ENCODE data around the gene RD3L.
"Not testable (repeated sequence)": the region's sequence is repeated elsewhere in the genome, so short reads cannot be mapped to it uniquely, and the experiment has no call there.

RD3L gene

GRCh38 chr14:103941973-103942736 is at the start of gene RD3L:
TSS of gene RD3L (minus strand) at chr14:103942529. CDS start at chr14:103941695, 834 bp downstream.
- H3K27ac Mint-ChIP-seq = no peak within 1 kb of the TSS
- no peaks in the 10 kb centered on the region for H3K4me1 Mint-ChIP-seq (ENCODE audit: low read depth)
- H3K27me3 Mint-ChIP-seq (ENCODE audit: low read depth) = peaks cover 34% of the 10 kb centered on the region
- no peaks in the 10 kb centered on the region for H3K36me3 Mint-ChIP-seq (ENCODE audit: low read depth)
- peaks cover 4% of the 10 kb centered on the region for H3K9me3 Mint-ChIP-seq
- no peak within 1 kb of the TSS for H3K4me3 Mint-ChIP-seq

- peaks cover 31% of the 10 kb centered on the region for H3K27me3 Mint-ChIP-seq (ENCODE audit: low read depth)
- no peaks in the 10 kb centered on the region for H3K9me3 Mint-ChIP-seq
- no peak overlapping the region for H3K4me3 Mint-ChIP-seq
- no peaks in the 10 kb centered on the region for H3K4me1 Mint-ChIP-seq (ENCODE audit: low read depth)
- no peaks in the 10 kb centered on the region for H3K36me3 Mint-ChIP-seq (ENCODE audit: low read depth)
- H3K27ac Mint-ChIP-seq = no peak overlapping the region
These were observed 47.6 kb upstream of the RD3L start for GRCh38 chr14:103989964-103990363.

GRCh38 chr14:103989034-103989433 is 46.7 kb upstream of the RD3L start:
- Mint-ChIP-seq H3K4me3 (no peak overlapping the region), H3K4me1 (ENCODE audit: low read depth) (no peaks in the 10 kb centered on the region), H3K27me3 (ENCODE audit: low read depth) (peaks cover 29% of the 10 kb centered on the region), H3K9me3 (no peaks in the 10 kb centered on the region), H3K36me3 (ENCODE audit: low read depth) (no peaks in the 10 kb centered on the region), H3K27ac (no peak overlapping the region)

GRCh38 chr14:103984196-103984595 is 41.9 kb upstream of the RD3L start:
- no peaks in the 10 kb centered on the region for H3K9me3 Mint-ChIP-seq
- no peaks in the 10 kb centered on the region for H3K36me3 Mint-ChIP-seq (ENCODE audit: low read depth)
- H3K4me1 Mint-ChIP-seq (ENCODE audit: low read depth) = no peaks in the 10 kb centered on the region
- H3K27me3 Mint-ChIP-seq (ENCODE audit: low read depth) = peaks cover 21% of the 10 kb centered on the region
- no peak overlapping the region for H3K4me3 Mint-ChIP-seq
- H3K27ac Mint-ChIP-seq = no peak overlapping the region

- H3K36me3 Mint-ChIP-seq (ENCODE audit: low read depth); H3K4me3 Mint-ChIP-seq; H3K9me3 Mint-ChIP-seq; H3K27ac Mint-ChIP-seq; H3K4me1 Mint-ChIP-seq (ENCODE audit: low read depth): not testable (repeated sequence)
- H3K27me3 Mint-ChIP-seq (ENCODE audit: low read depth) = peaks cover 28% of the 10 kb centered on the region
These were observed 38.4 kb upstream of the RD3L start for GRCh38 chr14:103980623-103981238.

GRCh38 chr14:103974575-103974974 is 32.2 kb upstream of the RD3L start:
- no peak overlapping the region for H3K4me3 Mint-ChIP-seq
- H3K36me3 Mint-ChIP-seq (ENCODE audit: low read depth) = no peaks in the 10 kb centered on the region
- no peaks in the 10 kb centered on the region for H3K9me3 Mint-ChIP-seq
- H3K27me3 Mint-ChIP-seq (ENCODE audit: low read depth) = peaks cover 14% of the 10 kb centered on the region
- H3K27ac Mint-ChIP-seq = no peak overlapping the region
- no peaks in the 10 kb centered on the region for H3K4me1 Mint-ChIP-seq (ENCODE audit: low read depth)

GRCh38 chr14:103973354-103973753 is 31.0 kb upstream of the RD3L start:
- H3K4me1 Mint-ChIP-seq (ENCODE audit: low read depth) = no peaks in the 10 kb centered on the region
- H3K9me3 Mint-ChIP-seq = no peaks in the 10 kb centered on the region
- H3K27ac Mint-ChIP-seq = no peak overlapping the region
- H3K27me3 Mint-ChIP-seq (ENCODE audit: low read depth) = peaks cover 8% of the 10 kb centered on the region
- H3K4me3 Mint-ChIP-seq = no peak overlapping the region
- H3K36me3 Mint-ChIP-seq (ENCODE audit: low read depth) = no peaks in the 10 kb centered on the region

- Mint-ChIP-seq H3K4me3 (no peak overlapping the region), H3K27me3 (ENCODE audit: low read depth) (no peaks in the 10 kb centered on the region), H3K27ac (no peak overlapping the region), H3K9me3 (no peaks in the 10 kb centered on the region), H3K4me1 (ENCODE audit: low read depth) (no peaks in the 10 kb centered on the region), H3K36me3 (ENCODE audit: low read depth) (no peaks in the 10 kb centered on the region)
These were observed 27.6 kb upstream of the RD3L start for GRCh38 chr14:103969961-103970360.

GRCh38 chr14:103966631-103967030 is 24.3 kb upstream of the RD3L start:
- Mint-ChIP-seq H3K36me3 (ENCODE audit: low read depth) (no peaks in the 10 kb centered on the region), H3K4me3 (no peak overlapping the region), H3K27me3 (ENCODE audit: low read depth) (no peaks in the 10 kb centered on the region), H3K4me1 (ENCODE audit: low read depth) (no peaks in the 10 kb centered on the region), H3K27ac (no peak overlapping the region), H3K9me3 (no peaks in the 10 kb centered on the region)

GRCh38 chr14:103961928-103962578 is 19.7 kb upstream of the RD3L start:
- Mint-ChIP-seq H3K27ac (no peak overlapping the region), H3K36me3 (ENCODE audit: low read depth) (no peaks in the 10 kb centered on the region), H3K9me3 (no peaks in the 10 kb centered on the region), H3K4me3 (no peak overlapping the region), H3K4me1 (ENCODE audit: low read depth) (no peaks in the 10 kb centered on the region), H3K27me3 (ENCODE audit: low read depth) (no peaks in the 10 kb centered on the region)

GRCh38 chr14:103960457-103961055 is 18.2 kb upstream of the RD3L start:
- Mint-ChIP-seq H3K4me1 (ENCODE audit: low read depth) (no peaks in the 10 kb centered on the region), H3K27me3 (ENCODE audit: low read depth) (no peaks in the 10 kb centered on the region), H3K27ac (no peak overlapping the region), H3K36me3 (ENCODE audit: low read depth) (no peaks in the 10 kb centered on the region), H3K4me3 (no peak overlapping the region), H3K9me3 (no peaks in the 10 kb centered on the region)

- H3K9me3 Mint-ChIP-seq = peaks cover 4% of the 10 kb centered on the region
- H3K36me3 Mint-ChIP-seq (ENCODE audit: low read depth) = no peaks in the 10 kb centered on the region
- peaks cover 16% of the 10 kb centered on the region for H3K27me3 Mint-ChIP-seq (ENCODE audit: low read depth)
- no peaks in the 10 kb centered on the region for H3K4me1 Mint-ChIP-seq (ENCODE audit: low read depth)
- no peak overlapping the region for H3K4me3 Mint-ChIP-seq
- no peak overlapping the region for H3K27ac Mint-ChIP-seq
These were observed 6.9 kb upstream of the RD3L start for GRCh38 chr14:103949131-103949790.

- no peaks in the 10 kb centered on the region for H3K36me3 Mint-ChIP-seq (ENCODE audit: low read depth)
- peaks cover 4% of the 10 kb centered on the region for H3K9me3 Mint-ChIP-seq
- no peak overlapping the region for H3K27ac Mint-ChIP-seq
- no peaks in the 10 kb centered on the region for H3K4me1 Mint-ChIP-seq (ENCODE audit: low read depth)
- H3K4me3 Mint-ChIP-seq = no peak overlapping the region
- peaks cover 16% of the 10 kb centered on the region for H3K27me3 Mint-ChIP-seq (ENCODE audit: low read depth)
These were observed 6.1 kb upstream of the RD3L start for GRCh38 chr14:103948442-103948841.

- no peaks in the 10 kb centered on the region for H3K36me3 Mint-ChIP-seq (ENCODE audit: low read depth)
- H3K27me3 Mint-ChIP-seq (ENCODE audit: low read depth) = peaks cover 16% of the 10 kb centered on the region
- no peak overlapping the region for H3K4me3 Mint-ChIP-seq
- no peak overlapping the region for H3K27ac Mint-ChIP-seq
- H3K9me3 Mint-ChIP-seq = peaks cover 4% of the 10 kb centered on the region
- H3K4me1 Mint-ChIP-seq (ENCODE audit: low read depth) = no peaks in the 10 kb centered on the region
These were observed 4.6 kb upstream of the RD3L start for GRCh38 chr14:103946975-103947374.
